ENCODE results near the gene CLPTM1. TPM values are rescaled to one million over a fixed set of nuclear protein-coding genes. Genes with fewer than 3 reads are reported as not detected.

Gene CLPTM1
- total RNA-seq, 1 donor from 2014 or later, result 91.4 TPM

DNA sequence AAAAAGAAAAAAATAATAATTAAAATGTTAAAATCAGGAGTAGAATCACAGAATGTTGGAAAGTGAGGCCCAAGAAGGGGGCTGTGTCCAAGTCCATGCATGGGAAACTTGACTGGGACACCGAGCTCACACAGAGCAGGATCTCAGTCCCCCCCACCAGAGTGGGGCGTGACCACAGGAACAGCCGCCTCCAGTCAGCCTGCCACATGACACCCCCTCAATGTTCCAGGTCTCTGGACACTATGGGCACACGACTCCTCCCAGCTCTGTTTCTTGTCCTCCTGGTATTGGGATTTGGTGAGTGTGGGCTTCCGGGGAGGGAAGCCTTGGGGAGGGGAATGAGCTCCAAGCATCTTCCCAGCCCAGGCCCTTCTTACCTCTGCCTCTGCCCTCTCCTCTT lies 6.9 kb upstream of the CLPTM1 start:
- TF ChIP-seq, protein P1, sequence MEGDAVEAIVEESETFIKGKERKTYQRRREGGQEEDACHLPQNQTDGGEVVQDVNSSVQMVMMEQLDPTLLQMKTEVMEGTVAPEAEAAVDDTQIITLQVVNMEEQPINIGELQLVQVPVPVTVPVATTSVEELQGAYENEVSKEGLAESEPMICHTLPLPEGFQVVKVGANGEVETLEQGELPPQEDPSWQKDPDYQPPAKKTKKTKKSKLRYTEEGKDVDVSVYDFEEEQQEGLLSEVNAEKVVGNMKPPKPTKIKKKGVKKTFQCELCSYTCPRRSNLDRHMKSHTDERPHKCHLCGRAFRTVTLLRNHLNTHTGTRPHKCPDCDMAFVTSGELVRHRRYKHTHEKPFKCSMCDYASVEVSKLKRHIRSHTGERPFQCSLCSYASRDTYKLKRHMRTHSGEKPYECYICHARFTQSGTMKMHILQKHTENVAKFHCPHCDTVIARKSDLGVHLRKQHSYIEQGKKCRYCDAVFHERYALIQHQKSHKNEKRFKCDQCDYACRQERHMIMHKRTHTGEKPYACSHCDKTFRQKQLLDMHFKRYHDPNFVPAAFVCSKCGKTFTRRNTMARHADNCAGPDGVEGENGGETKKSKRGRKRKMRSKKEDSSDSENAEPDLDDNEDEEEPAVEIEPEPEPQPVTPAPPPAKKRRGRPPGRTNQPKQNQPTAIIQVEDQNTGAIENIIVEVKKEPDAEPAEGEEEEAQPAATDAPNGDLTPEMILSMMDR (IDR thresholded peaks at IDR 0.05), result no peak
- Mint-ChIP-seq H3K36me3 (ENCODE audit: low read depth) (no peaks in the 10 kb centered on the region), H3K9me3 (ENCODE audit: low read depth) (no peaks in the 10 kb centered on the region), H3K4me1 (ENCODE audit: low read depth) (peaks cover 8% of the 10 kb centered on the region), H3K27me3 (ENCODE audit: low read depth) (no peaks in the 10 kb centered on the region), H3K4me3 (ENCODE audit: unreplicated experiment) (no peak overlapping the region), H3K27ac (ENCODE audit: unreplicated experiment) (no peak overlapping the region)
- no peak for DNase-seq (ENCODE audit: low spot score)

DNA sequence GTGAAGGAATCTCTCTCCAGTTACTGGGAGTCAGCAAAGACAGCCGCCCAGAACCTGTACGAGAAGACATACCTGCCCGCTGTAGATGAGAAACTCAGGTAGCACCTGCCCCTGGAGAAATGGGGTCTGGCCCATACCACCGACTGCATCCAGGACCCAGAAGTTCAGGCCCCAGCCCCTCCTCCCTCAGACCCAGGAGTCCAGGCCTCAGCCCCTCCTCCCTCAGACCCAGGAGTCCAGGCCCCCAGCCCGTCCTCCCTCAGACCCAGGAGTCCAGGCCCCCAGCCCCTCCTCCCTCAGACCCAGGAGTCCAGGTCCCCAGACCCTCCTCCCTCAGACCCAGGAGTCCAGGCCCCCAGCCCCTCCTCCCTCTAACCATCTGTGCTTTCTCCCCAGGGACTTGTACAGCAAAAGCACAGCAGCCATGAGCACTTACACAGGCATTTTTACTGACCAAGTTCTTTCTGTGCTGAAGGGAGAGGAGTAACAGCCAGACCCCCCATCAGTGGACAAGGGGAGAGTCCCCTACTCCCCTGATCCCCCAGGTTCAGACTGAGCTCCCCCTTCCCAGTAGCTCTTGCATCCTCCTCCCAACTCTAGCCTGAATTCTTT lies 6.3 kb upstream of the CLPTM1 start:
- Mint-ChIP-seq H3K36me3 (ENCODE audit: low read depth) (no peaks in the 10 kb centered on the region), H3K9me3 (ENCODE audit: low read depth) (no peaks in the 10 kb centered on the region), H3K27me3 (ENCODE audit: low read depth) (no peaks in the 10 kb centered on the region), H3K4me1 (ENCODE audit: low read depth) (peaks cover 10% of the 10 kb centered on the region), H3K4me3 (ENCODE audit: unreplicated experiment) (no peak overlapping the region), H3K27ac (ENCODE audit: unreplicated experiment) (no peak overlapping the region)
- TF ChIP-seq, protein P1 (IDR thresholded peaks at IDR 0.05), result no peak
- no peak for DNase-seq (ENCODE audit: low spot score)

DNA sequence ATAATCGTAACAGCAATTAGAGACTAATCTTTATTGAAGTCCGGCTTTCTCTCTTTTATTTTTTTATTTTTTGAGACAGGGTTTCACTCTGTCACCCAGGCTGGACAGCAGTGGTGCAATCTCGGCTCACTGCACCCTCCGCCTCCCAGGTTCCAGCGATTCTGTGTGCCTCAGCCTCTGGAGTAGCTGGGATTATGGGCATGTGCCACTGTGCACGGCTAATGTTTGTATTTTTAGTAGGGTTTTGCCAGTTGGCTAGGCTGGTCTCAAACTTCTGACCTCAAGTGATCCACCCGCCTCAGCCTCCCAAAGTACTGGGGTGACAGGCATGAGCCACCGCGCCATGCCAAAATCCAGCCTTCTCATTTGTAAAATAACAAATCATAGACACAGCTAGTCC lies 5.6 kb upstream of the CLPTM1 start:
- TF ChIP-seq, protein P1 (IDR thresholded peaks at IDR 0.05), result no peak
- no peak for DNase-seq (ENCODE audit: low spot score)
- no peak overlapping the region for H3K27ac Mint-ChIP-seq (ENCODE audit: unreplicated experiment)
- peaks cover 12% of the 10 kb centered on the region for H3K4me1 Mint-ChIP-seq (ENCODE audit: low read depth)
- no peaks in the 10 kb centered on the region for H3K36me3 Mint-ChIP-seq (ENCODE audit: low read depth)
- no peak overlapping the region for H3K4me3 Mint-ChIP-seq (ENCODE audit: unreplicated experiment)
- no peaks in the 10 kb centered on the region for H3K9me3 Mint-ChIP-seq (ENCODE audit: low read depth)
- no peaks in the 10 kb centered on the region for H3K27me3 Mint-ChIP-seq (ENCODE audit: low read depth)

DNA sequence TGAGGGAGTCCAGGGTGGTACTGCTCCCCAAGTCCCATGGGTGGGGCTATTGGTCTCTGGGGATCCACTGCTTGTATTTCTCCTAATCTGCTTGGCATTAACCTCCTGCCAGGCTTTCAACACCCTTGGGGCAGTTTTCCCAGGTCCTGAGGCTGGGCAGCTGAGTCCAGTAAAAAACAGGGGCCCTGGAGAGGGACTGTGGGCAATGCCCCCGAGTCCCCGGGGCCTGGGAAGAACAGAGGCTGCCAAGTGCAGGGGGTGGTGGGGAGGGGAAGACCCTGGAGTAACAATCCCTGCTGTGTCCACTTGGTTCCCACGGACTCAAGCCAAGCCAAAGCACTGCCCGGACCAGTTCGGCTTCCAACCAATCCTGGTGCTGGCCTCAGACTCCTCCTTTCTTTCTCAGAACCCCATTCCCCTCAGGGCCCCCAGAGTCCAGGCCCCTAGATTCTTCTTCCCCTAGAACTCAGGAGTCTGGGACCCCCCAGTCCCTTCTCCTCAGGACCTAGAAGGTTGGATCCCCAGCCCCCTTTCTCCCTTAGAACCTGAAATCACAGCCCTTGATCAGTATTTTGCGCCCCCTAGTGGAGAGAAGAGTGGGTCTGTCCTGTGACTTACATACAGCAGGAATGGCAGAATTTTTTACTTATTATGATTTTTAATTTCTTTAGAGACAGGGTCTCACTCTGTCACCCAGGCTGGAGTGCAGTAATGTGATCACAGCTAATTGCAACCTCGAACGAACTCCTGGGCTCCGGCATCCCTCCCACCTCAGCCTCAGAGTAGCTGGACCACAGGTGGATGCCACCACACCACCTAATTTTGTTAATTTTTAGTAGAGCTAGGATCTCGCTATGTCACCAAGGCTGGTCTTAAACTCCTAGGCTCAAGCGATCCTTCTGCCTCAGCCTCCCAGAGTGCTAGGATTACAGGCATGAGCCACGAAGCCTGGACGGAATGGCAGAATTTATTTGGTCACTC lies 3.7 kb upstream of the CLPTM1 start:
- no peaks in the 10 kb centered on the region for H3K9me3 Mint-ChIP-seq (ENCODE audit: low read depth)
- H3K27me3 Mint-ChIP-seq (ENCODE audit: low read depth), result no peaks in the 10 kb centered on the region
- H3K36me3 Mint-ChIP-seq (ENCODE audit: low read depth), result no peaks in the 10 kb centered on the region
- TF ChIP-seq, protein P1 (IDR thresholded peaks at IDR 0.05), result peak; percentile 97
- DNase-seq (ENCODE audit: low spot score), result no peak
- peak overlapping the region; percentile 87 for H3K27ac Mint-ChIP-seq (ENCODE audit: unreplicated experiment)
- H3K4me1 Mint-ChIP-seq (ENCODE audit: low read depth), result peaks cover 22% of the 10 kb centered on the region
- peak overlapping the region; percentile 33 for H3K4me3 Mint-ChIP-seq (ENCODE audit: unreplicated experiment)

DNA sequence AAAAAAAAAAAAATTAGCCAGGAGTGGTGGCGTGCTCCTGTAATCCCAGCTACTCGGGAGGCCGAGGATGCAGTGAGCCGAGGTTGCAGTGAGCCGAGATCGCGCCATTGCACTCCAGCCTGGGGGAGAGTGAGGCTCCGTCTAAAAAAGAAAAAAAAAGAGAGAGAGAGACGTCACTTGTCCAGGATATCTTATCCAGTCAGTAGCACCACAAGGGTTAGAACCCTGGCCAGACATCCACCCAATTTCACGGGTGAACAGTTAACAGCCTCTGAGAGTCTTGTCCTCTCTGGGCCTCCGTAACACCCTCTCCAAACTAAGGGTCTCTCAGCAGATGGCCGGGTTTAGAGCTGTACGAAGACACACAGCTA lies 917 bp upstream of the CLPTM1 start:
- TF ChIP-seq, protein P1 (IDR thresholded peaks at IDR 0.05), result no peak
- peak overlapping the region; percentile 99 for H3K27ac Mint-ChIP-seq (ENCODE audit: unreplicated experiment)
- no peaks in the 10 kb centered on the region for H3K36me3 Mint-ChIP-seq (ENCODE audit: low read depth)
- H3K4me3 Mint-ChIP-seq (ENCODE audit: unreplicated experiment), result peak overlapping the region; percentile 97
- no peaks in the 10 kb centered on the region for H3K9me3 Mint-ChIP-seq (ENCODE audit: low read depth)
- no peak for DNase-seq (ENCODE audit: low spot score)
- no peaks in the 10 kb centered on the region for H3K27me3 Mint-ChIP-seq (ENCODE audit: low read depth)
- peaks cover 41% of the 10 kb centered on the region for H3K4me1 Mint-ChIP-seq (ENCODE audit: low read depth)

All from chondrocyte (in vitro differentiated cells).